GM21619 (cell line): ENCODE data around the gene CCN5.

Experiments
- ATAC-seq: cut with Tn5 transposase; IDR thresholded peaks from one replicate; pipeline ENCODE4 v1.9.1; 2021; ENCODE audit not compliant: unreplicated experiment

Gene CCN5

GRCh38 chr20:44735816-44736169, 20.6 kb downstream of the CCN5 start:
- no peak for ATAC-seq

- no peak for ATAC-seq
Measured at GRCh38 chr20:44736170-44737021, 21.2 kb downstream of the CCN5 start.

- no peak for ATAC-seq
Measured at GRCh38 chr20:44737116-44737515, 21.9 kb downstream of the CCN5 start.

- ATAC-seq, result peak; percentile 50
Measured at GRCh38 chr20:44738813-44739477, 23.8 kb downstream of the CCN5 start.

GRCh38 chr20:44739942-44740341, 24.8 kb downstream of the CCN5 start:
- ATAC-seq, result no peak

- no peak for ATAC-seq
Measured at GRCh38 chr20:44742304-44743079, 27.3 kb downstream of the CCN5 start.

GRCh38 chr20:44743080-44743701, 28.0 kb downstream of the CCN5 start:
- ATAC-seq, result no peak

- no peak for ATAC-seq
Measured at GRCh38 chr20:44743916-44744655, 28.9 kb downstream of the CCN5 start.

GRCh38 chr20:44745122-44745597, 30.0 kb downstream of the CCN5 start:
- ATAC-seq, result no peak

GRCh38 chr20:44745598-44746366, 30.6 kb downstream of the CCN5 start, which contains the start of gene KCNK15:
Gene KCNK15, plus strand, starts transcription at chr20:44745865. Its CDS starts 46 bp downstream, at chr20:44745911.
- no peak for ATAC-seq

- ATAC-seq, result no peak
Measured at GRCh38 chr20:44746367-44747165, 31.4 kb downstream of the CCN5 start.

- no peak for ATAC-seq
Measured at GRCh38 chr20:44747166-44748004, 32.2 kb downstream of the CCN5 start.

GRCh38 chr20:44748005-44748370, 32.8 kb downstream of the CCN5 start:
- ATAC-seq, result no peak

- no peak for ATAC-seq
Measured at GRCh38 chr20:44750081-44750805, 35.1 kb downstream of the CCN5 start.

GRCh38 chr20:44752099-44752931, 37.1 kb downstream of the CCN5 start:
- ATAC-seq, result no peak

GRCh38 chr20:44754554-44754953, 39.4 kb downstream of the CCN5 start:
- ATAC-seq, result no peak
